Neural cell (in vitro differentiated cells): ENCODE results near the gene ACOX3.

Experiments
- EZH2 ChIP-seq: fragments of 200-600, 300-800 bp; shearing (Covaris generic), sonication (generic); IDR thresholded peaks from 2 replicates; pipeline ENCODE4 v1.6.1; 2014; ENCODE audit warnings: antibody characterized with exemption, low read length, borderline replicate concordance, mild to moderate bottlenecking; ENCODE audit not compliant: insufficient read depth, poor library complexity, severe bottlenecking
- TF ChIP-seq, protein P1 (sequence below): fragments of 450-650 bp; IDR thresholded peaks from 2 replicates; pipeline ENCODE4 v1.5.1; 2014; ENCODE audit warnings: antibody characterized with exemption, mild to moderate bottlenecking, moderate library complexity; ENCODE audit not compliant: poor library complexity, severe bottlenecking

DNA sequence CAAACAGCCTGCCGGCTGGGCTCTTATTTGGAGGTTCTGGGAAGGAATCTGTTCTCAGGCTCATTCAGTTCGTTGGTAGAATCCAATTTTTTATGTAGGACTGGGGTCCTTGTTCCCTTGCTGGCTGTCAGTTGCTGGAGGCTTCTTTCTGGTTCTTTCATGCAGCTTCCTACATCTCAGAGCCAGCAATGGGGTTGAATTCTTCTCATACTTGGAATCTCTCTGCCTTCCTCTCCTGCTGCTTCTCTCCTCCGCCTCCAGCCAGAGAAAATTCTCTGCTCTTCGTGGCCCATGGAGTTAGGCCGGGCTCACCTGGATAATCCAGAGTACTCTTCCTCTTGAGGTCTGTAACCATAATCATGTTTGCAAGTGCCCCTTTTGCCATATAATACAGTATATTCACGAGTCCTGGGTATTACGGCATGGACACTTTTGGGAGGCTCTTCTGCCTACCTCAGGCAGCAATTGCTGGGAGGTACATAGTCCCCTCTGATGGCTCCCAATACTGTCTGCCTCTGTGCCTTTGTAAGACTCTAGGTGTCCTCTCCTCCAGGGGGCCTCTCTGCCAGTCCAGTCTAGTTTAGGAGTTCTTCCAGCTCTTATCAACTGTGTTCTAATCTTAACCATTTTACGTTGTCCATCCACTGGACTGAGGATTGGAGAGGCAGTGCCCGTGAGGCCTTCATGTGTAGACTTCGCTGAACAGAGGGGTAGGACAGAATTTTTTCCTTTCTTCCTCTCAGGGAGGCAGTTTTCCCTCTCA lies 2.3 kb upstream of the ACOX3 start:
- TF ChIP-seq, protein P1, sequence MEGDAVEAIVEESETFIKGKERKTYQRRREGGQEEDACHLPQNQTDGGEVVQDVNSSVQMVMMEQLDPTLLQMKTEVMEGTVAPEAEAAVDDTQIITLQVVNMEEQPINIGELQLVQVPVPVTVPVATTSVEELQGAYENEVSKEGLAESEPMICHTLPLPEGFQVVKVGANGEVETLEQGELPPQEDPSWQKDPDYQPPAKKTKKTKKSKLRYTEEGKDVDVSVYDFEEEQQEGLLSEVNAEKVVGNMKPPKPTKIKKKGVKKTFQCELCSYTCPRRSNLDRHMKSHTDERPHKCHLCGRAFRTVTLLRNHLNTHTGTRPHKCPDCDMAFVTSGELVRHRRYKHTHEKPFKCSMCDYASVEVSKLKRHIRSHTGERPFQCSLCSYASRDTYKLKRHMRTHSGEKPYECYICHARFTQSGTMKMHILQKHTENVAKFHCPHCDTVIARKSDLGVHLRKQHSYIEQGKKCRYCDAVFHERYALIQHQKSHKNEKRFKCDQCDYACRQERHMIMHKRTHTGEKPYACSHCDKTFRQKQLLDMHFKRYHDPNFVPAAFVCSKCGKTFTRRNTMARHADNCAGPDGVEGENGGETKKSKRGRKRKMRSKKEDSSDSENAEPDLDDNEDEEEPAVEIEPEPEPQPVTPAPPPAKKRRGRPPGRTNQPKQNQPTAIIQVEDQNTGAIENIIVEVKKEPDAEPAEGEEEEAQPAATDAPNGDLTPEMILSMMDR, result no peak
- no peak for TF ChIP-seq EZH2
